Activated B cell treated with CpG ODN at 0.5 μM for 24 hours (primary cell): ENCODE data around the gene NINJ2. TPM values are rescaled to one million over a fixed set of nuclear protein-coding genes. Genes with fewer than 3 reads are reported as not detected.
A peak's percentile ranks its signal among the peaks of the same experiment; 100 is the strongest.

ENCODE experiments used
- ATAC-seq: fragments of 200-7000 bp; cut with Tn5 transposase; one replicate; pipeline ENCODE4 v1.10.0; 2021; ENCODE audit warnings: low read depth, mild to moderate bottlenecking, moderate library complexity
- CTCF ChIA-PET: fragments of 350-600 bp; sonication (Branson Sonifier 250); formaldehyde crosslinking; loops from one replicate; lab custom pipeline; 2021; ENCODE audit warnings: antibody characterized with exemption; lab: Charles Lee
- POLR2A ChIA-PET: fragments of 350-600 bp; sonication (Branson Sonifier 250); formaldehyde crosslinking; loops from one replicate; lab custom pipeline; 2021; ENCODE audit warnings: antibody characterized with exemption; lab: Charles Lee
- DNase-seq: peaks from one replicate; pipeline ENCODE4 v3.0.0; 2022
- H3K27ac Mint-ChIP-seq: one replicate; pipeline ENCODE4 v1.8.0; 2020; ENCODE audit warnings: mixed read lengths
- H3K27me3 Mint-ChIP-seq: one replicate; pipeline ENCODE4 v1.8.0; 2021; ENCODE audit warnings: mixed read lengths
- H3K36me3 Mint-ChIP-seq: one replicate; pipeline ENCODE4 v1.8.0; 2021; ENCODE audit warnings: low read depth, mixed read lengths
- H3K4me1 Mint-ChIP-seq: one replicate; pipeline ENCODE4 v1.8.0; 2021; ENCODE audit warnings: mixed read lengths
- H3K4me3 Mint-ChIP-seq: one replicate; pipeline ENCODE4 v1.8.0; 2020; ENCODE audit warnings: mild to moderate bottlenecking, mixed read lengths
- H3K9me3 Mint-ChIP-seq: one replicate; pipeline ENCODE4 v1.8.0; 2020; ENCODE audit warnings: mixed read lengths
- CTCF ChIP-seq: fragments of 200-600 bp; IDR thresholded peaks from one replicate; pipeline ENCODE4 v1.8.0; 2022; ENCODE audit warnings: antibody characterized with exemption, mild to moderate bottlenecking
- intact Hi-C: fragments of 100-400 bp; cut with micrococcal nuclease; formaldehyde crosslinking; loops from one replicate; pipeline ENCODE4 v1.15.1; 2024
- total RNA-seq: library from RNA; stranded (reverse); gene quantifications from 2 replicates; pipeline ENCODE4 v1.2.3, GENCODE V29; 2022

The NINJ2 gene
- total RNA-seq, 1 donor from 2014 or later: 3.6 TPM

DNA sequence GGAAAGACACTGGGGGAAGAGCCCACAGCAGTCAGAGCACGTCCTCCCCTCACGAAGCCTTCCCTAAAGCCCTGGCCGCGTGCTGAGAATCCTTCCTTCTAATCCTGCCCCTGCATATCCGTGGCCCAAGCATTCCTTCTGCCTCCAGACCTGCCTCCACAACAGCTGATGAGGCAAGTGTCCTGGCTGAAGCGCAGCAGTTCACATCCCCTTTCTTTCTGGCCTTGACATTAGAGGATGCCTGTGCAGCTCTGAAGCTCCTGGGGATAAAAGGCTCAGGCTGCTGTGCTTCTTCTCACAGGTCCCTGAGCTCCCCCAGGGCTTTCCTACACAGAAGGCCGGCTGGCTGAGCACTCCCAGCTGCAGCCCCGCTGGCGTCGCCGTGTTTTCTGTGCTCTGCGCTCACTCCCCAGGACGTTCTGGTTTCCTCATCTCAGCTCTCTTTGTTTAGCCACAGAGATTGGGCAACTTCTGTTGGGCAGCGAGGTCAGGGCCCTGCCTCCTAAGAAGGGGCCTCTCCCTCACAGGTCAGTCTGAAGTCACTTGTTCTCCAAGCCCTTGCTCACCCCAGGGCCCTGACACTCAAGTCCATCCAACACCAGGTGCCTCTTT, 45.8 kb downstream of the NINJ2 start:
- Mint-ChIP-seq H3K27me3 (no peaks in the 10 kb centered on the region), H3K27ac (no peak overlapping the region), H3K36me3 (no peaks in the 10 kb centered on the region), H3K9me3 (no peaks in the 10 kb centered on the region), H3K4me3 (no peak overlapping the region), H3K4me1 (peaks cover 8% of the 10 kb centered on the region)
- ATAC-seq: no peak
- TF ChIP-seq CTCF: no peak
- DNase-seq: no peak
- ChIA-PET CTCF (interaction anchor here (1.5 to 4.1 kb wide), 2 partner anchors 51 to 135 kb away, joined by 3 to 87 read pairs; partner anchors contain the start of gene WNK1), POLR2A (interaction anchor here (4.0 kb wide), 1 partner anchor 135 kb away, joined by 46 read pairs; the partner anchor contains the start of gene WNK1)
- intact Hi-C loops: no loop called here

GRCh38 chr12:615620-616019, 47.6 kb downstream of the NINJ2 start:
- Mint-ChIP-seq H3K36me3 (no peaks in the 10 kb centered on the region), H3K27ac (no peak overlapping the region), H3K27me3 (no peaks in the 10 kb centered on the region), H3K9me3 (no peaks in the 10 kb centered on the region), H3K4me3 (no peak overlapping the region), H3K4me1 (peaks cover 16% of the 10 kb centered on the region)
- TF ChIP-seq CTCF: no peak
- intact Hi-C loops: no loop called here
- ChIA-PET CTCF (interaction anchor here (0.6 to 4.1 kb wide), 13 partner anchors 8 to 333 kb away, joined by 3 to 103 read pairs (median 5); partner anchors contain the start of gene WNK1), POLR2A (interaction anchor here (4.0 kb wide), 1 partner anchor 137 kb away, joined by 46 read pairs; the partner anchor contains the start of gene WNK1)
- DNase-seq (no peak), ATAC-seq (no peak)

DNA sequence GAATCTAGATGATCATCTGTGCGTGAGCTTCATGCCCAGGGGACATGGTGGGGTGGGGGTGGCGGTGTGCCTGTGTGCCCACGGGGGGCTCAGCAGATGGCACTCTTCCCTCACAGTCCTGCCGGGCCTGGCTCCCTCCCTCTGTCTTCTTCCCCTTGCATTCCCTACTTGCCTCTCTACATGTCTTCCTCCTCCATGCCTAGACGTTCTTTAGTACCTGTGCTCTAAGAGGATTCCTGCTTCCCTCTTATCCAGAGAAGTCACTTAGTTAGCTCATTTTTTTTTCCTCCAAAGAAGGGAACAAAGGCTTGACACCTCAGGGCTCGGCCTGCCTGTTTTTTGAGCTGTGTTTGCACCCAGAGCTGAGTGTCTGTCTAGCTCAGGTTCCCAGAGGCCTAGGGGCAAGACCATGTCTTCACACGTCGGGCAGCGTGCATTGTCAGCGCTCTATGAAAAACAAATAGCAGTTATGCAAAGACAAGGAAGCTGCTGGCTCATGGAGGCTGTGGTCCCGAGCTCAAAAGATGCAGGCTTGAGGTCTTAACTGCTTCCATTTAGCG, 48.8 kb downstream of the NINJ2 start:
- POLR2A ChIA-PET: interaction anchor here (0.6 to 4.0 kb wide), 8 partner anchors 12 to 200 kb away, joined by 3 to 46 read pairs (median 3); partner anchors contain the start of gene WNK1
- Mint-ChIP-seq H3K36me3 (no peaks in the 10 kb centered on the region), H3K27ac (no peak overlapping the region), H3K27me3 (no peaks in the 10 kb centered on the region), H3K4me1 (peaks cover 25% of the 10 kb centered on the region), H3K9me3 (no peaks in the 10 kb centered on the region), H3K4me3 (no peak overlapping the region)
- no peak for TF ChIP-seq CTCF
- CTCF ChIA-PET: interaction anchor here (0.5 to 4.1 kb wide), 40 partner anchors 8 to 969 kb away, joined by 3 to 103 read pairs (median 4); partner anchors contain the start of genes RAD52 and WNK1
- intact Hi-C loops: loop anchor here (1.0 kb wide), 4 partner anchors 55 to 335 kb away; partner anchors contain the start of gene RAD52
- ATAC-seq: peak; percentile 73
- peak; percentile 38 for DNase-seq

GRCh38 chr12:613996-614395, 49.2 kb downstream of the NINJ2 start:
- Mint-ChIP-seq H3K4me3 (no peak overlapping the region), H3K4me1 (peaks cover 25% of the 10 kb centered on the region), H3K36me3 (no peaks in the 10 kb centered on the region), H3K9me3 (no peaks in the 10 kb centered on the region), H3K27me3 (no peaks in the 10 kb centered on the region), H3K27ac (no peak overlapping the region)
- DNase-seq (no peak), ATAC-seq (no peak)
- TF ChIP-seq CTCF: no peak
- intact Hi-C loops: loop anchor here (1.0 kb wide), 4 partner anchors 55 to 335 kb away; partner anchors contain the start of gene RAD52
- CTCF ChIA-PET: interaction anchor here (0.5 to 4.1 kb wide), 32 partner anchors 8 to 969 kb away, joined by 3 to 103 read pairs (median 5); partner anchors contain the start of genes RAD52 and WNK1
- POLR2A ChIA-PET: interaction anchor here (0.6 to 4.0 kb wide), 8 partner anchors 13 to 200 kb away, joined by 3 to 46 read pairs (median 3); partner anchors contain the start of gene WNK1

- peaks cover 25% of the 10 kb centered on the region for H3K4me1 Mint-ChIP-seq
- ChIA-PET POLR2A (no interaction called here), CTCF (no interaction called here)
- no peaks in the 10 kb centered on the region for H3K27me3 Mint-ChIP-seq
- ATAC-seq (no peak), DNase-seq (no peak)
- H3K4me3 Mint-ChIP-seq: no peak overlapping the region
- no peaks in the 10 kb centered on the region for H3K36me3 Mint-ChIP-seq
- no peaks in the 10 kb centered on the region for H3K9me3 Mint-ChIP-seq
- intact Hi-C loops: no loop called here
- H3K27ac Mint-ChIP-seq: no peak overlapping the region
- TF ChIP-seq CTCF: no peak
Measured at GRCh38 chr12:612886-613285, 50.4 kb downstream of the NINJ2 start.
